NCI-H774 (cell line): ENCODE data around the gene ANKS1B.

Experiments
- DNase-seq: peaks from one replicate; lab custom pipeline; 2025; lab: John Stamatoyannopoulos, UW

ANKS1B gene

DNA sequence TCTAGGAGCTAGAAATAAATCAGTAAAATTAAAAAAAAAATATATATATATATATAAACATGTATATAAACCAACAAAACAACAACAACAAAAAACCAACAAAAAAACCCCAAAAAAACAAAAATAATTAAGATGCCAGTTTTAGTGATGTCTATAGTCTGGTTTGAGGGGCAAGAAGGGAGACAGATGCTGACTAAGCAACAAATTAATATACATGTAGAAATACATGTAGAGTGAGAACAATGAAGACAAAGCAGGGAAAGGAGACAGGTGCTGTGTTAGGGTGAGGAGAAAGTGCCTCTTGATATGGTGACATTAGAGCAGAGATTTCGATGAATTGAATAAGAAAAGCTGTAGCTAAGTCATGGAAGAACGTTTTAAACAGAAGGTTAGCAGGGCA lies 861.8 kb downstream of the ANKS1B start:
- no peak for DNase-seq

- DNase-seq: no peak
Measured at GRCh38 chr12:99122496-99122895, 862.2 kb downstream of the ANKS1B start.

DNA sequence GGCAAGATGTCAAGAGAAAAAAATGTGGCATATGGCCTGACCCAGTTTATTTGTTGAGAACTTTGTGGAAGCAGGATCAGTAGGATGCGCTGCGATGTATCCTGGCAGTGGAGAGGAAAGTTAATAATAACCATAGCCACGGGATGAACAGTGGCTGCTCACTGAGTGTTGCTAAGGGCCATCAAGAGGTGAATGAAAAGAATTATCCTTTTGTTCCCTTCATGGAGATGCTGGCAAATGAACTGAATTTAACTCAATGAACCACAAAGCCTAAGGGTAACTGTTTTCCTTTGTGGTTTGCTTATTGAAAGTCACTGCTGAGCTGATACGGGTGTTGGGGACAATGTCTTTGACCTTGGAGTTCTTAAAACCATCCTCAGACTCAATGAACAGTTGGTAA lies 863.2 kb downstream of the ANKS1B start:
- DNase-seq: no peak

DNA sequence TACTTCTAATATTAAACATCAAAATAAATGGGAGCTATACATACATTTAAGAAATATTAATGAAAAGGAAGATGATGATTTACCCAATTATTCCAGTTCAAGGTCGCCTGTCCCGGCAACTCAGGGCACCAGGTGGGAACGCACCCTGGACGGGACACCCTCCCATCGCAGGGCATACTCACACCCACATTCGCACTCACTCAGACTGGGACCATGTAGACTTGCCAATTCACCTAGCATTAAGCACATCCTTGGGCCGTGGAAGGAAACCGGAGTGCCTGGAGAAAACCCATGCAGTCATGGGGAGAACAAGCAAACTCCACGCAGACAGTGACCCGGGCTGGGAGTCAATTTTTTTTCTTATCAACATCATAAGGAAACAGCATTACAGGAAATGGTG lies 864.8 kb downstream of the ANKS1B start:
- DNase-seq: no peak

DNA sequence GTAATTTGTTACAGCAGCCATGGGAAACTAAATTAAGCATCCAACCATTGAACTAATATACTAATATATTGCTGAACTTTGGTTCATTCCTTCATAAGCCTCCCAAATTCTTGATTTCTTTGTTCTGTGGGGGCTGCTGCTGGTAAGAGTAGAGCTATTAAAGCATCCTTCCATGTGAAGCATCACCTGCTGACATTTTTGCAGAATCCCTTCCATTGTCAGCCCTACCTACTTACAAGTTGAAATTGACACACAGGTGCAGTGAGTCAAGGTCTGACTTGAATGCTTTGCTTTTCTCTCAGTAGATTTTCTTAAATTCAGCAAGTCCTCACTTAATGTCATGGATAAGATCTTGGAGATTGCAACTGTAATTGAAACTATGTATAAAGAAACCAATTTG lies 865.3 kb downstream of the ANKS1B start:
- no peak for DNase-seq

- DNase-seq: peak; percentile 34
Measured at GRCh38 chr12:99111600-99111999, 873.1 kb downstream of the ANKS1B start.

DNA sequence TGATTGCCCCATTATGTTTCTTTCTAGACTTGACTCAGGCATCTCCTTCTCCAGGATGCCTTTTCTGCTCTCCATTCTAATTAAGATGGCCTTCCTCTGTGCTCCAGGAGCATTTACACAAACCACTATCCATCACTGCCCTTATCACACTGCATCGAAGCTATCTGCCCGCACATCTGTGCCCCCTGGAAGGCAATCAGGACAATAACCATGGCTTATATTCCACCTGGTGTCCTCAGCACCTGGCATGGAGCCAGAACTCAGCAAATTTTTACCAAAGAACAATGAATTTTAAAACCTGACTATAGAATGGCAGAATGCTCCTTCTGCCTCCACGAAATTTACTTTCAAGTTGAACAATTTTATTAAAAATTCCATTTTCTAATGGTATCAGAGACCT lies 873.9 kb downstream of the ANKS1B start:
- DNase-seq: no peak

DNA sequence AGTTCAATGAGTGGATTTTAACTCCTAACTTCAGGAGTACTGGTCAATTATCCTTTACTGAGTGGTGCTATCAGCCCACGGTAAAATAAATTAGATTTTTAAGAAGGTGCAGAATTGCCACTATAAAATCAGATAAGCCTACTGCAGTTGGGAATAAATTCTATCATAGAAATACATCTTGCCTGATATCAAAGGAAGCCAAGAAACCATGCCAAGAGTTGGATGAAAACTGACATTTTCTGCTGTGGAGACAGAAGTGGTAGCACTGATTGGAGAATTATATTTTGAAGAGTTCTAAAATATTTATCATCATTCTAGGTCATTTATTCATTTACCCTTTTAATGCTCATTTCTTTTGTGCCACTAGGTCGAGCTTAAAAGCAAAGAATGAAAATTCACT lies 874.5 kb downstream of the ANKS1B start:
- no peak for DNase-seq

- DNase-seq: no peak
Measured at GRCh38 chr12:99108924-99109323, 875.8 kb downstream of the ANKS1B start.

GRCh38 chr12:99099786-99100185 lies 885.0 kb downstream of the ANKS1B start:
- no peak for DNase-seq

- no peak for DNase-seq
Measured at GRCh38 chr12:99097171-99097570, 887.6 kb downstream of the ANKS1B start.

GRCh38 chr12:99093166-99093565 lies 891.6 kb downstream of the ANKS1B start:
- no peak for DNase-seq

GRCh38 chr12:99092100-99092851 lies 892.5 kb downstream of the ANKS1B start:
- DNase-seq: no peak

GRCh38 chr12:99087278-99087677 lies 897.5 kb downstream of the ANKS1B start:
- peak; percentile 79 for DNase-seq

- DNase-seq: no peak
Measured at GRCh38 chr12:99079811-99080210, 904.9 kb downstream of the ANKS1B start.

DNA sequence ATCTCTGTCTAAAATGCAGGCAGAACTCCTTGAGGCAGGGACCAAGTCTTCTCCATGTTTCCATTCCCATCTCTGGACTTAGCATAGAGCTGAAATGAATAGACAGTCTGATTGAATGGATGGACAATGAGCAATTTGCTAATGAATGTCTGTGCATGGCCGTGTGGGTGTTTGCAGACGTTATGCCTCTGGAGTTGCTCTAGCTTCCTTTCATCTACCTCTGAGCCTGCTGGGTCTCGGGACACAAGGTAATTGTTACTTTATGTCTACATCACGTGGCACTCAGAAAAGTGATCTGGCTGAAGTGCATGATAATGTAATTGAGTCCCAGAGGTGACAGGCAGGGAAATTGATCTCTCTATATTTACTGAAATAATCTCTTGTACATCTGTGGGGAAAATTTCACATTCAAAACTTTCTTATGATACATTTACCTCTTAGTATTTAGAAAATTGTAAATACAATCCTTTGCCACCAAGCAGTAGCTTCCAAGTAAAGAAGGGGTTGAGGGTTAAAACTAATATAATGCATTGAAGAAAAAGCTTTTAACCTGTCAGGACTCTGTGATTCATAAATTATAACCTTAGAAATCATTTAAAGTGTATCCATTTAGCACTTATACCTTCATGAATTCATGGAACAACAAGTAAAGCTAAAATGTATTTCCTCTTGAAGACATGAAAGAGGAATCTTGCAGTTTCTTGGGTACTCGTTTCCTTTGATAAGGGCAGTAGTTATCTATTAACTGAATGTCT lies 915.6 kb downstream of the ANKS1B start:
- DNase-seq: peak; percentile 31

GRCh38 chr12:99067171-99067785 lies 917.5 kb downstream of the ANKS1B start:
- DNase-seq: no peak

DNA sequence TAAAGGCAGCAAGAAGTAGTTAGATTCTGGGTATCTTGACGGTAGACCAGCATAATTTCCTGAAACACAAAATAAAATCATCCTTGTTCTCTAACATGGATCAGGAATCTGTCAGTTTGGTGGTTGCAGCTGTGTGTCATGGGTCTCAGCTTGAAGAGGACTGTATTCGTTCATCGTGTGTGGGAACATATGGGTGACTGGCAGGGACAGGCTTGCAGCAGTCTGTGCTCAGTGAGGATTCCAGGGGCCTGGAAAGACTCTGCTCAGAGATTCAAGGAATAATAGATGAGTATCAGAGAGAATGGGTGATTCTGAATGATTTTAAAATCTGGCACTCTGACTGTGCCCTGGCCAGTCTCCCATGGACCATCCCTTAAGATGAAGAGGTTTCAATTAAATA lies 918.0 kb downstream of the ANKS1B start:
- DNase-seq: no peak

DNA sequence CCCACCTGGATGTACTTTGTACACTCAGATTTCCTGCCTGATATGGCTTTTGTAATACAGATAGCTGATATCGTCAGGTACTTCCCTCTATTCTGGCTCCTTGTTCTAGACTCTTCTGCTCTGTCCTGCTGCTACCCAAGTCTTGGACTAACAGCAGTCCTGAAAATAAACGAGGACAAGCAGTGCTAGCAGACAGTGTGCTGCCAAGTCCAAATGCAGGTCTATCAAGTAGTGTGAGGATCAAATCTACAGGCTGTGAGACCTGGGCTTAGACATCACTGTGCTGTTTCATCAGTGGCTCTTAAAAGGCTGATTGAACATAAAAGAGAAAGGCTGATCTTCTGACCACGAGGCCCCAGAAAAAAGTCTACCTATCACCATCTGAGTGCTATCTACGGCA lies 921.6 kb downstream of the ANKS1B start:
- DNase-seq: no peak

- no peak for DNase-seq
Measured at GRCh38 chr12:99059824-99060511, 924.8 kb downstream of the ANKS1B start.

- no peak for DNase-seq
Measured at GRCh38 chr12:99057670-99058069, 927.1 kb downstream of the ANKS1B start.

- no peak for DNase-seq
Measured at GRCh38 chr12:99056186-99056585, 928.5 kb downstream of the ANKS1B start.

GRCh38 chr12:99055299-99055698 lies 929.4 kb downstream of the ANKS1B start:
- no peak for DNase-seq
